IPS-15b (cell line): ENCODE data around the gene PTN.

ENCODE experiments used
- H3K27me3 ChIP-seq: one replicate; pipeline ENCODE4 v1.6.1; 2013; ENCODE audit warnings: low read length; ENCODE audit not compliant: control insufficient read depth, insufficient read depth
- H3K36me3 ChIP-seq: one replicate; pipeline ENCODE4 v1.6.1; 2013; ENCODE audit warnings: low read length; ENCODE audit not compliant: control insufficient read depth, insufficient read depth
- H3K4me1 ChIP-seq: one replicate; pipeline ENCODE4 v1.6.1; 2013; ENCODE audit warnings: mild to moderate bottlenecking, low read length; ENCODE audit not compliant: control insufficient read depth, insufficient read depth
- H3K4me3 ChIP-seq: one replicate; pipeline ENCODE4 v1.5.1; 2013; ENCODE audit warnings: low read depth, low read length
- H3K9ac ChIP-seq: one replicate; pipeline ENCODE4 v1.6.1; 2013; ENCODE audit warnings: low read depth, mild to moderate bottlenecking, low read length
- H3K9me3 ChIP-seq: one replicate; pipeline ENCODE4 v1.6.1; 2013; ENCODE audit warnings: mild to moderate bottlenecking, low read length; ENCODE audit not compliant: control insufficient read depth, insufficient read depth

PTN gene

GRCh38 chr7:137343281-137343841, at the start of gene PTN:
TSS of gene PTN (minus strand) at chr7:137343733. CDS start at chr7:137254973, 88,760 bp downstream.
- H3K27me3 ChIP-seq, result peaks cover 14% of the 10 kb centered on the region
- peaks cover 15% of the 10 kb centered on the region for H3K4me1 ChIP-seq
- no peaks in the 10 kb centered on the region for H3K36me3 ChIP-seq
- peak within 1 kb of the TSS; percentile 56 for H3K9ac ChIP-seq
- H3K4me3 ChIP-seq, result peak within 1 kb of the TSS; percentile 61
- H3K9me3 ChIP-seq, result no peaks in the 10 kb centered on the region

GRCh38 chr7:137390076-137390475, 46.5 kb upstream of the PTN start:
- Histone ChIP-seq H3K4me3 (no peak overlapping the region), H3K36me3 (no peaks in the 10 kb centered on the region), H3K27me3 (no peaks in the 10 kb centered on the region), H3K9me3 (no peaks in the 10 kb centered on the region), H3K4me1 (peaks cover 5% of the 10 kb centered on the region), H3K9ac (no peak overlapping the region)

- Histone ChIP-seq H3K4me3 (no peak overlapping the region), H3K27me3 (no peaks in the 10 kb centered on the region), H3K4me1 (peaks cover 5% of the 10 kb centered on the region), H3K36me3 (no peaks in the 10 kb centered on the region), H3K9me3 (no peaks in the 10 kb centered on the region), H3K9ac (no peak overlapping the region)
These were observed 45.4 kb upstream of the PTN start for GRCh38 chr7:137388916-137389315.

GRCh38 chr7:137386966-137387365, 43.4 kb upstream of the PTN start:
- Histone ChIP-seq H3K9me3 (no peaks in the 10 kb centered on the region), H3K27me3 (no peaks in the 10 kb centered on the region), H3K4me3 (no peak overlapping the region), H3K4me1 (peaks cover 5% of the 10 kb centered on the region), H3K36me3 (no peaks in the 10 kb centered on the region), H3K9ac (no peak overlapping the region)

- no peaks in the 10 kb centered on the region for H3K9me3 ChIP-seq
- H3K27me3 ChIP-seq, result no peaks in the 10 kb centered on the region
- no peak overlapping the region for H3K4me3 ChIP-seq
- no peaks in the 10 kb centered on the region for H3K4me1 ChIP-seq
- H3K36me3 ChIP-seq, result no peaks in the 10 kb centered on the region
- no peak overlapping the region for H3K9ac ChIP-seq
These were observed 37.5 kb upstream of the PTN start for GRCh38 chr7:137381045-137381444.

- Histone ChIP-seq H3K9ac (no peak overlapping the region), H3K9me3 (no peaks in the 10 kb centered on the region), H3K4me1 (no peaks in the 10 kb centered on the region), H3K27me3 (no peaks in the 10 kb centered on the region), H3K36me3 (no peaks in the 10 kb centered on the region), H3K4me3 (no peak overlapping the region)
These were observed 30.0 kb upstream of the PTN start for GRCh38 chr7:137373507-137373906.

GRCh38 chr7:137371616-137372015, 28.1 kb upstream of the PTN start:
- H3K9me3 ChIP-seq, result no peaks in the 10 kb centered on the region
- H3K36me3 ChIP-seq, result no peaks in the 10 kb centered on the region
- H3K9ac ChIP-seq, result no peak overlapping the region
- H3K4me3 ChIP-seq, result no peak overlapping the region
- no peaks in the 10 kb centered on the region for H3K27me3 ChIP-seq
- no peaks in the 10 kb centered on the region for H3K4me1 ChIP-seq

GRCh38 chr7:137366995-137367394, 23.5 kb upstream of the PTN start:
- H3K9me3 ChIP-seq, result peaks cover 2% of the 10 kb centered on the region
- no peaks in the 10 kb centered on the region for H3K27me3 ChIP-seq
- H3K4me1 ChIP-seq, result no peaks in the 10 kb centered on the region
- no peak overlapping the region for H3K9ac ChIP-seq
- no peak overlapping the region for H3K4me3 ChIP-seq
- H3K36me3 ChIP-seq, result no peaks in the 10 kb centered on the region

- Histone ChIP-seq H3K36me3 (no peaks in the 10 kb centered on the region), H3K9me3 (peaks cover 13% of the 10 kb centered on the region), H3K4me3 (no peak overlapping the region), H3K27me3 (no peaks in the 10 kb centered on the region), H3K4me1 (no peaks in the 10 kb centered on the region), H3K9ac (no peak overlapping the region)
These were observed 20.1 kb upstream of the PTN start for GRCh38 chr7:137363683-137364082.

- peaks cover 13% of the 10 kb centered on the region for H3K9me3 ChIP-seq
- no peaks in the 10 kb centered on the region for H3K36me3 ChIP-seq
- no peak overlapping the region for H3K9ac ChIP-seq
- H3K4me1 ChIP-seq, result no peaks in the 10 kb centered on the region
- H3K4me3 ChIP-seq, result no peak overlapping the region
- H3K27me3 ChIP-seq, result no peaks in the 10 kb centered on the region
These were observed 16.6 kb upstream of the PTN start for GRCh38 chr7:137360087-137360679.

- Histone ChIP-seq H3K9ac (no peak overlapping the region), H3K4me3 (no peak overlapping the region), H3K27me3 (no peaks in the 10 kb centered on the region), H3K4me1 (no peaks in the 10 kb centered on the region), H3K9me3 (peaks cover 5% of the 10 kb centered on the region), H3K36me3 (no peaks in the 10 kb centered on the region)
These were observed 11.4 kb upstream of the PTN start for GRCh38 chr7:137354961-137355360.

GRCh38 chr7:137354396-137354795, 10.9 kb upstream of the PTN start:
- Histone ChIP-seq H3K9me3 (peaks cover 5% of the 10 kb centered on the region), H3K27me3 (no peaks in the 10 kb centered on the region), H3K4me3 (no peak overlapping the region), H3K9ac (no peak overlapping the region), H3K4me1 (no peaks in the 10 kb centered on the region), H3K36me3 (no peaks in the 10 kb centered on the region)
